Keratinocyte (primary cell): ENCODE data around the gene ATP11B. TPM values are rescaled to one million over a fixed set of nuclear protein-coding genes. Genes with fewer than 3 reads are reported as not detected.

Source experiments
- DNase-seq: peaks from one replicate; pipeline ENCODE4 v3.0.0-alpha.2; 2011; ENCODE audit warnings: low read depth, missing footprints, low spot score
- FAIRE-seq: peaks from 2 replicates; lab custom pipeline; 2011; peaks lifted over from hg19 to GRCh38; lab: Jason Lieb, UNC
- H2AFZ ChIP-seq: 2 replicates; pipeline ENCODE4 v1.6.0; 2012; ENCODE audit warnings: low read length, control low read depth, inconsistent platforms; ENCODE audit not compliant: control insufficient read depth
- H3K27ac ChIP-seq: 2 replicates; pipeline ENCODE4 v1.5.1; 2011; ENCODE audit warnings: low read length; ENCODE audit not compliant: control insufficient read depth, insufficient read depth
- H3K27me3 ChIP-seq: 3 replicates; pipeline ENCODE4 v1.6.0; 2011; ENCODE audit warnings: low read length; ENCODE audit not compliant: control insufficient read depth, insufficient read depth; ENCODE audit errors: extremely low read depth
- H3K36me3 ChIP-seq, 2 experiments: 2 replicates in 1 of 2; 3 replicates in 1 of 2; pipeline ENCODE4 v1.5.1; 2011; ENCODE audit warnings: low read length in 2 of 2, mild to moderate bottlenecking in 1 of 2; ENCODE audit not compliant: control insufficient read depth in 2 of 2, insufficient read depth in 2 of 2; ENCODE audit errors: extremely low read depth in 1 of 2
- H3K4me1 ChIP-seq: 3 replicates; pipeline ENCODE4 v1.5.1; 2011; ENCODE audit warnings: low read length; ENCODE audit not compliant: control insufficient read depth, insufficient read depth; ENCODE audit errors: extremely low read depth
- H3K4me2 ChIP-seq: 3 replicates; pipeline ENCODE4 v1.6.0; 2011; ENCODE audit warnings: low read depth, low read length; ENCODE audit not compliant: control insufficient read depth, insufficient read depth; ENCODE audit errors: extremely low read depth
- H3K4me3 ChIP-seq, 3 experiments: fragments of 200-600 bp in 1 of 3; sonication (generic) in 1 of 3; 2 replicates in 2 of 3; 3 replicates in 1 of 3; pipeline ENCODE4 v1.5.1; 2011 to 2016; ENCODE audit warnings: low read length in 3 of 3, mild to moderate bottlenecking in 3 of 3, control low read depth in 2 of 3, inconsistent platforms in 1 of 3, low read depth in 1 of 3, mixed read lengths in 1 of 3, mixed run types in 1 of 3, moderate library complexity in 1 of 3; ENCODE audit not compliant: control insufficient read depth in 2 of 3, insufficient read depth in 2 of 3; ENCODE audit errors: extremely low read depth in 1 of 3
- H3K79me2 ChIP-seq: 2 replicates; pipeline ENCODE4 v1.6.0; 2012; ENCODE audit warnings: low read length; ENCODE audit not compliant: control insufficient read depth, insufficient read depth
- H3K9ac ChIP-seq: 3 replicates; pipeline ENCODE4 v1.6.0; 2011; ENCODE audit warnings: low read length; ENCODE audit not compliant: control insufficient read depth, insufficient read depth; ENCODE audit errors: extremely low read depth
- H3K9me1 ChIP-seq: 3 replicates; pipeline ENCODE4 v1.6.0; 2011; ENCODE audit warnings: low read length; ENCODE audit not compliant: control insufficient read depth, insufficient read depth; ENCODE audit errors: extremely low read depth
- H3K9me3 ChIP-seq: 2 replicates; pipeline ENCODE4 v1.5.1; 2012; ENCODE audit warnings: low read depth, low read length; ENCODE audit not compliant: control insufficient read depth
- H4K20me1 ChIP-seq: 3 replicates; pipeline ENCODE4 v1.6.0; 2011; ENCODE audit warnings: low read length; ENCODE audit not compliant: control insufficient read depth, insufficient read depth; ENCODE audit errors: extremely low read depth
- EZH2 ChIP-seq: IDR thresholded peaks from one replicate; pipeline ENCODE4 v1.6.1; 2012; ENCODE audit warnings: inconsistent platforms, mild to moderate bottlenecking, low read length, moderate library complexity
- dilution Hi-C: fragments of 300-500 bp; cut with MboI; formaldehyde crosslinking; loops from one replicate; pipeline ENCODE4 v1.7.0; 2020; ENCODE audit warnings: low sequenced_read_pairs; ENCODE audit not compliant: extremely low pct_ligation_motif_present
- polyA plus RNA-seq, 5 experiments: library from polyadenylated mRNA; depleted of rRNA in 3 of 5; stranded (reverse) in 3 of 5; stranded (forward) in 1 of 5; unstranded in 1 of 5; fragments of >200 nt; gene quantifications; 1 replicate in 1 of 5; 2 replicates in 3 of 5; 3 replicates in 1 of 5; pipeline versions ENCODE4 v1.2.1 to v1.2.3, GENCODE V29; 2011 to 2012; ENCODE audit warnings: missing spikeins in 2 of 5, low read depth in 1 of 5, low replicate concordance in 1 of 5
- TF ChIP-seq, protein P1 (sequence below), 3 experiments: IDR thresholded peaks in 1 of 3; conservative IDR thresholded peaks in 1 of 3; optimal IDR thresholded peaks in 1 of 3; 2 replicates in 2 of 3; 3 replicates in 1 of 3; pipeline versions ENCODE3 to v1.5.1; 2011; ENCODE audit warnings: low read length in 3 of 3, mild to moderate bottlenecking in 3 of 3, moderate library complexity in 2 of 3, control low read depth in 1 of 3, inconsistent platforms in 1 of 3; ENCODE audit not compliant: insufficient read depth in 2 of 3; ENCODE audit errors: extremely low read depth in 1 of 3

The ATP11B gene
- polyA plus RNA-seq, 1 donor (not counting 4 experiments of a cell fraction or from before 2014, with no cell fraction given) = 28.9 TPM

DNA sequence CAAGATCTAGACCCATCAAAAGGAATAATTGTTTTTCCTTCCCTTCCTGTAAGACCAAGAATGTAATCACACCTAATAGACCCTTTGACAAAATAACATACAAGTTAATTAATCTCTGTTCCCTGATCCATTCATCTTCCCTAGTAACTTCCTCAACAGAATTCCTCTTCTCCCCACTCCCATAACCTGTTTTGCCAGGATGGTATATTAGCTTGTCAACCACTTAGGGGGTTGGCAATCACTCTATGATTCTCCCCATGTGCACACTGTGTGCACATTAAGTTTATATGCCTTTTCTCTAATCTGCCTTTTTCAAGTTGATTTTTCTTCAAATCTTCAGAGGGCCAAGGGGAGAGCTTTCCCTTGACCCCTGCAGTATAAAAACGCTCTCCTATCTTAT is 2.7 kb upstream of the ATP11B start:
- no peak for FAIRE-seq
- H3K4me2 ChIP-seq = no peak overlapping the region
- H4K20me1 ChIP-seq = no peaks in the 10 kb centered on the region
- H2AFZ ChIP-seq = no peak overlapping the region
- H3K27ac ChIP-seq = no peak overlapping the region
- dilution Hi-C loops = no loop called here
- no peaks in the 10 kb centered on the region for H3K9me1 ChIP-seq
- H3K9ac ChIP-seq = no peak overlapping the region
- H3K79me2 ChIP-seq = peaks cover 18% of the 10 kb centered on the region
- no peak overlapping the region for H3K4me3 ChIP-seq
- no peaks in the 10 kb centered on the region for H3K36me3 ChIP-seq
- H3K9me3 ChIP-seq = no peaks in the 10 kb centered on the region
- no peak for TF ChIP-seq EZH2
- TF ChIP-seq, protein P1, sequence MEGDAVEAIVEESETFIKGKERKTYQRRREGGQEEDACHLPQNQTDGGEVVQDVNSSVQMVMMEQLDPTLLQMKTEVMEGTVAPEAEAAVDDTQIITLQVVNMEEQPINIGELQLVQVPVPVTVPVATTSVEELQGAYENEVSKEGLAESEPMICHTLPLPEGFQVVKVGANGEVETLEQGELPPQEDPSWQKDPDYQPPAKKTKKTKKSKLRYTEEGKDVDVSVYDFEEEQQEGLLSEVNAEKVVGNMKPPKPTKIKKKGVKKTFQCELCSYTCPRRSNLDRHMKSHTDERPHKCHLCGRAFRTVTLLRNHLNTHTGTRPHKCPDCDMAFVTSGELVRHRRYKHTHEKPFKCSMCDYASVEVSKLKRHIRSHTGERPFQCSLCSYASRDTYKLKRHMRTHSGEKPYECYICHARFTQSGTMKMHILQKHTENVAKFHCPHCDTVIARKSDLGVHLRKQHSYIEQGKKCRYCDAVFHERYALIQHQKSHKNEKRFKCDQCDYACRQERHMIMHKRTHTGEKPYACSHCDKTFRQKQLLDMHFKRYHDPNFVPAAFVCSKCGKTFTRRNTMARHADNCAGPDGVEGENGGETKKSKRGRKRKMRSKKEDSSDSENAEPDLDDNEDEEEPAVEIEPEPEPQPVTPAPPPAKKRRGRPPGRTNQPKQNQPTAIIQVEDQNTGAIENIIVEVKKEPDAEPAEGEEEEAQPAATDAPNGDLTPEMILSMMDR (optimal IDR thresholded peaks at IDR 0.05 in 1 of 3, IDR thresholded peaks at IDR 0.05 in 1 of 3, conservative IDR thresholded peaks at IDR 0.05 in 1 of 3; ENCODE audit: extremely low read depth in 1 of 3, insufficient read depth in 2 of 3, low read length in 3 of 3) = no peak
- DNase-seq = no peak
- no peaks in the 10 kb centered on the region for H3K27me3 ChIP-seq
- H3K4me1 ChIP-seq = peaks cover 12% of the 10 kb centered on the region

DNA sequence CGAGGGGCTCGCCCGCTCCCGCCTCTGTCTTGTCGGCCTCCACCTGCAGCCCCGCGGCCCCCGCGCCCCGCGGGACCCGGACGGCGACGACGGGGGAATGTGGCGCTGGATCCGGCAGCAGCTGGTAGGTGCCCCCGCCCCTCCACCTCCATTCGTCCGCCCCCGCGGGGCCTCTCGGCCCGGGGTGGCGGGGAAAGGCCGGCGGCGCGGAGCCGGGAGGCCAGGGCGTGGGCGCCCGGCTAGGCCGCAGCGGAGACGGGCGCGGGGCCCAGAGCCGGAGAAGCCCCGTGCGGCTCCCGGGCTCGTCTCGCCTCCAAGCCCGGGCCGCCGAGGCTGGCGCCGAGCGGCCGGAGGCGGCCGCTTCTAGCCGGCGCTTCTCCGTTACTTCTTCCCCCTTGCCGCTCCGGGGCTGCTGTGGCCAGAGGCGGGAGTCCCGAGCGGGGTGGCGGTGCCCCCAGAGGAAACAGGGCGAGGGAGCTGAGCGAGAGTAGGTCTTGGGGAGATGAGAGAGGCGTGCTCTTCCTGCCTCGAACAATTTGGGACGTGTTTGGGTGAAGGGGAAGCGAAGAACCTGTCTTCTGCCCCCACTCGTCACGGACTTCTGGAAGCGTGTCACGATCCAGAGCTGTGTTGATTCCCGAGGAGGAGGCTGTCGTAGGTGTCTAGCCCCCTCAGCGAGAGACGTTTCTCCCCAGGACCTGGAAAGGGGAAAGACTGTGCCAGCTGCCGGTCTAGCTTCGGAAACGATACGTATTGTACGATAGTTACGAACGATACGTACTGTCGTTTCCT is 555 bp downstream of the ATP11B start:
- H3K27ac ChIP-seq = peak overlapping the region; percentile 81
- H3K4me2 ChIP-seq = peak overlapping the region; percentile 88
- H4K20me1 ChIP-seq = no peaks in the 10 kb centered on the region
- peaks cover 22% of the 10 kb centered on the region for H3K4me1 ChIP-seq
- H3K79me2 ChIP-seq = peaks cover 50% of the 10 kb centered on the region
- FAIRE-seq (peak; percentile 34), DNase-seq (no peak)
- dilution Hi-C loops = no loop called here
- no peaks in the 10 kb centered on the region for H3K9me3 ChIP-seq
- peak overlapping the region; percentile 62 for H2AFZ ChIP-seq
- peak overlapping the region; percentile 80 to 89 (median 83) for H3K4me3 ChIP-seq
- no peaks in the 10 kb centered on the region for H3K27me3 ChIP-seq
- TF ChIP-seq EZH2 = no peak
- TF ChIP-seq, protein P1 (optimal IDR thresholded peaks at IDR 0.05 in 1 of 3, IDR thresholded peaks at IDR 0.05 in 1 of 3, conservative IDR thresholded peaks at IDR 0.05 in 1 of 3; ENCODE audit: extremely low read depth in 1 of 3, insufficient read depth in 2 of 3, low read length in 3 of 3) = no peak
- no peaks in the 10 kb centered on the region for H3K9me1 ChIP-seq
- H3K36me3 ChIP-seq = no peaks in the 10 kb centered on the region
- peak overlapping the region; percentile 83 for H3K9ac ChIP-seq
